HG03565 (cell line): Measurements from ENCODE around the gene DHRS7B.
A peak's percentile ranks its signal among the peaks of the same experiment; 100 is the strongest.
"Not testable (repeated sequence)": the region's sequence is repeated elsewhere in the genome, so short reads cannot be mapped to it uniquely, and the experiment has no call there.

Experiments
- ATAC-seq: cut with Tn5 transposase; IDR thresholded peaks from one replicate; pipeline ENCODE4 v1.9.1; 2021; ENCODE audit warnings: mild to moderate bottlenecking, moderate library complexity; ENCODE audit not compliant: unreplicated experiment

Gene DHRS7B

GRCh38 chr17:21107067-21107650 lies 19.6 kb upstream of the DHRS7B start:
- ATAC-seq = not testable (repeated sequence)

GRCh38 chr17:21108651-21109050 lies 18.1 kb upstream of the DHRS7B start:
- no peak for ATAC-seq

- ATAC-seq = no peak
Observed at GRCh38 chr17:21113049-21113690, 13.6 kb upstream of the DHRS7B start.

- no peak for ATAC-seq
Observed at GRCh38 chr17:21113716-21114115, 13.0 kb upstream of the DHRS7B start.

GRCh38 chr17:21114791-21115190 lies 12.0 kb upstream of the DHRS7B start:
- ATAC-seq = not testable (repeated sequence)

GRCh38 chr17:21119247-21119918 lies 7.4 kb upstream of the DHRS7B start:
- no peak for ATAC-seq

GRCh38 chr17:21119919-21120249 lies 6.9 kb upstream of the DHRS7B start:
- no peak for ATAC-seq

GRCh38 chr17:21124086-21124485 lies 2.7 kb upstream of the DHRS7B start:
- ATAC-seq = no peak

GRCh38 chr17:21124517-21124916 lies 2.2 kb upstream of the DHRS7B start:
- not testable (repeated sequence) for ATAC-seq

GRCh38 chr17:21125862-21126261 lies 902 bp upstream of the DHRS7B start:
- ATAC-seq = no peak

- ATAC-seq = no peak
Observed at GRCh38 chr17:21127509-21128077, 829 bp downstream of the DHRS7B start.

GRCh38 chr17:21129023-21129681 lies 2.4 kb downstream of the DHRS7B start:
- ATAC-seq = no peak

GRCh38 chr17:21131137-21131536 lies 4.4 kb downstream of the DHRS7B start:
- no peak for ATAC-seq

GRCh38 chr17:21132428-21132827 lies 5.7 kb downstream of the DHRS7B start:
- ATAC-seq = no peak

GRCh38 chr17:21134559-21134958 lies 7.8 kb downstream of the DHRS7B start:
- ATAC-seq = no peak

- ATAC-seq = peak; percentile 54
Observed at GRCh38 chr17:21140911-21141310, 14.1 kb downstream of the DHRS7B start.

GRCh38 chr17:21141331-21141730 lies 14.6 kb downstream of the DHRS7B start:
- ATAC-seq = no peak

- ATAC-seq = not testable (repeated sequence)
Observed at GRCh38 chr17:21142065-21142464, 15.3 kb downstream of the DHRS7B start.

- no peak for ATAC-seq
Observed at GRCh38 chr17:21143695-21144094, 16.9 kb downstream of the DHRS7B start.

- ATAC-seq = not testable (repeated sequence)
Observed at GRCh38 chr17:21144299-21144698, 17.5 kb downstream of the DHRS7B start.

- ATAC-seq = no peak
Observed at GRCh38 chr17:21146362-21147015, 19.7 kb downstream of the DHRS7B start.
